IPS DF 4.7 (cell line): ENCODE measurements around the gene DKKL1.

Experiments
- DNase-seq: peaks from one replicate; pipeline ENCODE4 v3.0.0-alpha.2; 2013; ENCODE audit warnings: low spot score; ENCODE audit errors: extremely low read depth

The DKKL1 gene

GRCh38 chr19:49421878-49422202 is 58.2 kb downstream of the DKKL1 start:
- DNase-seq, result no peak

DNA sequence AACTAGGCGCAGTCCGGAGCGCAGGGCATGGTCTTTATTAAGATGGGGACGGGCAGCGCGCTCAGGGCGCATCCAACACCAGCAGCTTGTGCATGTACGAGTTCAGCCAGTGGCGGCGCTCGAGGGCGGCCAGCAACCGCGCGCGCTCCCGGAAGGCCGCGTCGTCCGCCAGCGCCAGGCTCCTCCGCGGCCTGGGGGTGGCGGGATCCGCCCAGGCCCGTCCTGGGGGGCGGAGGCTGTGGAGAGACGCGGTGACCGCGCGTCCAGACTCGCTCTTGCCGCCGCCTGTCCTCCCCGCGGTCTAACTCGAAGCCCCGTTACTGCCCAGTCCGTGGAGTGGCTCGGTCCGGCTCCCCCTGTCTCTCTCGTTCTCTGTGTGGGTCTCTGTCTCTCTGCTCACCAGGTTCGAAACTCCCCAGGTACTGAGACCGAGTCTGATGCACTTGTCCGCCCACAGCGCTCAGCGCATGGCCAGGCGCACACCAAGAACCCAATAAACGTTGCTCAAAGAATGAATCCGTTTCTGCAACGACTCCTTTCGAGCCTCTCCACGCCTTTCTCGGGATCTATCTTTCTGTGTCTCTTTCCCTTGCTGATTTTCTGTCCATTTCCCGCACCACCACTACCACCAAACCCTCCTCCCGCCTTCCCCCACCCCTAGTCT is 58.9 kb downstream of the DKKL1 start:
- DNase-seq, result no peak

GRCh38 chr19:49423071-49423984 is 59.7 kb downstream of the DKKL1 start, which contains the start of gene PTH2:
Gene PTH2, minus strand, starts transcription at chr19:49423441. Its CDS starts 102 bp downstream, at chr19:49423339.
- DNase-seq, result no peak

DNA sequence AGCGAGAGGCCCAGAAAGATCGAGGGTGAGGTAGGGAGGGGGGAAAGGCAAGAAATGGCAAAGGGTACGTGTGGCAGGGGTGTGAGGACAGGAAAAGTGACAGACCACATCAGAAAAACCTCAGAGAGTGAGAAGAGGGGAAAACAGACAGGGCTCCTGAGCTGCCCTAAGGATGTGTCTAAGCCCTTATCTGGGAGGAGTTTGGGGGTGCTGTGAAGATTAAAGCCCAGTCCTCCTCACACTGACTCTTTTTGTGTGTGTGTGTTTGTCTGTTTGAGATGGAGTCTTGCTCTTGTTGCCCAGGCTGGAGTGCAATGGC is 60.3 kb downstream of the DKKL1 start:
- no peak for DNase-seq
